NCI-H524 (cell line): Measurements from ENCODE around the gene GABRG2.

Experiments
- DNase-seq, 2 experiments: peaks; one replicate each; lab custom pipeline; 2025; lab: John Stamatoyannopoulos, UW

GABRG2 gene

DNA sequence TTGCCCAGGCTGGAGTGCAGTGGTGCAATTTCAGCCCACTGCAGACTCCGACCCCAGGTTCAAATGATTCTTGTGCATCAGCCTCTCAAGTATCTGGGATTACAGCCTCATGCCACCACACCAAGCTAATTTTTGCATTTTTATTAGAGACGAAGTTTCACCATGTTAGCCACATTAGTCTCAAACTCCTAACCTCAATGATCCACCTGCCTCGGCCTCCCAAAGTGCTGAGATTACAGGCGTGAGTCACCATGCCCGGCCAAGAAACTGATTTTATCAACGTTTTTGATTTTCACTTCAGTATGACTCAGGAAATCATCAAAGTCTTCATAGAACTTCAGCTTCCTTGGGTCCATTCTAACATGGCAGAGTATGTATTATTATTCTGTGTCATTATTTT, 125.4 kb downstream of the GABRG2 start:
- no peak for DNase-seq

DNA sequence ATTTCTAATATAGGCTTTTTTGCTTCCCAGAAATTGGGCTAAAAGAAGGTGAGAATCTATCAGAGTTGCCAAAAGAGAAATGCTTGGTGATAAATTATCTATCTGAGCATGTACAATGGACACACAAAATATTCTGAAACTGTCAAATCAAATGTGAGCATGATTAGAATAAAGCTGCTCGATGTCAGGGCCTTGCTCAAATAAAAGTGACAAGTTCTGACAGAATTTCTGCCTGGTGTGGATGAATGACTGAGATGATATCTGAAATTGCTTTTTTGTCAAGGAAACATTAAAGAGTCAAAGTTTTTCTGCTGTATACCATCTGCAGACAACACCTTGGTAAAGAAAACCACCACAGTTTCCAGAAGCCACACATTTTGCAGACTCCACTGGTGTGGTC, 128.8 kb downstream of the GABRG2 start:
- DNase-seq = no peak

GRCh38 chr5:162202285-162202880, 134.8 kb downstream of the GABRG2 start:
- no peak for DNase-seq
